Effector memory CD8-positive, alpha-beta T cell (primary cell): ENCODE data around the gene INPP4A.

Experiments used
- ATAC-seq: fragments of 150-1000 bp; cut with Tn5 transposase; replicated peaks from 2 replicates; pipeline ENCODE4 v1.10.0; 2021; ENCODE audit warnings: mild to moderate bottlenecking, moderate library complexity
- DNase-seq, 3 experiments: peaks; one replicate each; pipeline ENCODE4 v3.0.0; 2021
- H3K27ac Mint-ChIP-seq, 2 donors: one replicate each; pipeline ENCODE4 v1.8.0; 2022; ENCODE audit warnings: mild to moderate bottlenecking in 2 of 2, mixed read lengths in 2 of 2, moderate library complexity in 2 of 2
- H3K27me3 Mint-ChIP-seq, 2 donors: one replicate each; pipeline ENCODE4 v1.8.0; 2022; ENCODE audit warnings: mixed read lengths in 2 of 2
- H3K36me3 Mint-ChIP-seq: one replicate; pipeline ENCODE4 v1.8.0; 2022; ENCODE audit warnings: mild to moderate bottlenecking, moderate library complexity, mixed read lengths; ENCODE audit not compliant: insufficient read depth
- H3K4me1 Mint-ChIP-seq, 2 donors: one replicate each; pipeline ENCODE4 v1.8.0; 2022; ENCODE audit warnings: low read depth in 2 of 2, mixed read lengths in 2 of 2
- H3K4me3 Mint-ChIP-seq, 2 donors: one replicate each; pipeline ENCODE4 v1.8.0; 2022; ENCODE audit warnings: mild to moderate bottlenecking in 2 of 2, mixed read lengths in 2 of 2, moderate library complexity in 2 of 2
- H3K9me3 Mint-ChIP-seq, 2 donors: one replicate each; pipeline ENCODE4 v1.8.0; 2022; ENCODE audit warnings: mixed read lengths in 2 of 2

The INPP4A gene

DNA sequence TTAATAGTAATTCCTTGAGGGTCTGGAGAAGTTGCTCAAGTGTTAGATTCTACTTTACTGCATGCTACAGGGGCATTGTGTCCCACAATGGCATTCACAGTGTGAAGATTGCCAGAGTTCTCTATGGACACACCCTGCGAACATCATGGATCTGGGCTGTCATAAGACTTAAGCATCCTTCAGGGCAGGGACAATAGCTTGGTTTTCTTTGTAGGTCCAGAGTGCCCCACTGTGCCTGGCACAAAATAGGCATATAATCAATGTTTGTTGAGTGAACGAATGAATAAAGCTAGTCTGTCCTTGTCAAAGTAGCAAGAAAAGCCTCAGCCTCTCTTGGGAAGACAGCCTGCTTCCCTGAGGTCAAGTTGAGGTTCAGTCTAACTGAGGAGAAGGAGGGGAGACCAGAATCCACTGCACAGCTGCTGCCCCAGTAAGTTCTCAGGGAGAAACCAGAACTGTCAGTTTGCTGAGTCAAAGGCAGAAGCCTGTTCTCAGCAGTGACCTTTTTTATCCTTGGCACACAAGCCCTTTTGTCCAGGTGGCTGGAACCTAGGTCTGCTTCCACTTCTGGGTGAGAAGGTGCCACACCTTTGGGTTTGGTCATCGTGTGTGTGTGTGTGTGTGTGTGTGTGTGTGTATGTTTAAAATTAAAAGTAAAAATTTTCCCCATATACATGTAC, 15.0 kb downstream of the INPP4A start:
- Mint-ChIP-seq H3K36me3 (peaks cover 60% of the 10 kb centered on the region), H3K27me3 (no peaks in the 10 kb centered on the region), H3K27ac (peak overlapping the region; percentile 88 to 97), H3K9me3 (no peaks in the 10 kb centered on the region), H3K4me3 (peak overlapping the region; percentile 78 to 83), H3K4me1 (peaks cover 80 to 81% of the 10 kb centered on the region in 2 donors)
- ATAC-seq: no peak
- no peak for DNase-seq

DNA sequence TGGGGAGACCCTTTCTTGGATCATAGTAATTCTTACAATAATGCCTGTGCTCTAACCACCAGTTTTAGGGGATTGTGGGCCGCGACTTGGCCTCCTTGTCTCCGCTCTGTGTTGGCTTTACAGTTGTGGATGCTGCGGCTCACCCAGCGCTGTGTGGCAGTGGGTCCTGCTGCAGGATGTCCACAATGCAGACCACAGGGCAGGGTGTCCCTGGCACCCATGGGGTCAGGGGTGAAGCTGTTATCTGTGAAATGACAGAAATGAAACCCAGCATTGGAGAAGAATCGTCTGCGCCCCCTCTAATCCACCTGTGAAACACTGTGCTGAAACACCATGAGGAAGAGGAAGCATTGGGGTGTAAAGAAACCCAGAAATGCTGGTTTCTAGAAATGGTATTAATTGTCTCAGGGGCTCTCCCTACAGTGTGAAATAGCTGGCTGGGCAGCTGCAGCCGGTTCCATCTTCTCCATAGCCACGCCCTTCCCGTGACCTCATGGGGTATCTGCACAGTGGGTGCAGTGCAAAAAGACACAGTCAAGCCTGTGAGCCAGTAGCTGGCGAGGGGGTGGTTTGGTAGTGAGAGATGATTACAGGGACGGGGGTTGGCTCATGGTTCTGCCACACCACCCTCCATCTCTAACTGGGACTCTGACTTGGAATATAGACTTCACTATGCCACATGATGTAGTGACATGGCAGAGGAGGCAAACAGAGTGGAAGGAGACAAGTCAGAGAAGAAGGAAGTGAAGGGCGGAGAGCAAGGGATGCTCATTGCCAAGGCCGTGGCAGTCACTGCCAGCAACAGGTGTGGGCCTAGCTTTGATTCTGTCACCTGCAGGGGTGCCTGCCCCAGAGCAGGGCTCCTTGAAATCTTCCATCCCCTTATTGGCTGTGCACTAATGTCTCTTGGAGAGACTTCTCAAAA, 16.2 kb downstream of the INPP4A start:
- H3K27ac Mint-ChIP-seq: peak overlapping the region; percentile 88 to 97
- peak; percentile 67 to 75 (median 75) for DNase-seq
- peak; percentile 56 for ATAC-seq
- H3K36me3 Mint-ChIP-seq: peaks cover 60% of the 10 kb centered on the region
- no peaks in the 10 kb centered on the region for H3K9me3 Mint-ChIP-seq
- H3K4me3 Mint-ChIP-seq: peak overlapping the region; percentile 78 to 83
- H3K4me1 Mint-ChIP-seq: peaks cover 80% of the 10 kb centered on the region in 2 donors
- H3K27me3 Mint-ChIP-seq: no peaks in the 10 kb centered on the region

DNA sequence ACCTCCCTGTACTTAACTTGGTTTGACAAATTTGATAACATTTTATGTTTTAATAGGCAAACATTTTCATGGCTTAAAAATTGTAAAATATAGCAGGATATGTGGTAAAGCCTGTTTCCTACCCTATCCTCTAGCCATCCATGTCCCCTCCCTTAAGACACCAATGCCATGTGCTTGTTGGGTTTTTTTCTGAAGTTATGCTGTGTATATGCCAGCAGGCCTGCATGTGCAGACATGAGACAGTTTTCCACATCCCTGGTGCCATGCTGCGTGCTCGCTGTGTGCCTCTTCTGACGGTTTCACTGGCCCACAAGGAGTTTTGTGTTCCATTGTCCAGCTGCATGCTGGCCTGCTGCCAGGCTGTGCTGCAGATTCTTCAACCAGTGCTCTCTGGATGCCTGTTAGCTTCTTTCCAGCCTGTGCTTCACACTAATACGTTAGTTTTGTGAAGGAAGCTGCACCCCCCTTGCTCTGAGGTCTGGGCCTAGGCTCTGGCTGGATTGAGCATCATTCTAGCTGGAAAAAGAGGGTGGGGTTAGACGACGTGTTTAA, 16.9 kb downstream of the INPP4A start:
- Mint-ChIP-seq H3K4me3 (peak overlapping the region; percentile 78 to 83), H3K27me3 (no peaks in the 10 kb centered on the region), H3K4me1 (peaks cover 82 to 83% of the 10 kb centered on the region in 2 donors), H3K27ac (peak overlapping the region; percentile 88 to 97), H3K36me3 (peaks cover 57% of the 10 kb centered on the region), H3K9me3 (no peaks in the 10 kb centered on the region)
- DNase-seq (no peak), ATAC-seq (no peak)

DNA sequence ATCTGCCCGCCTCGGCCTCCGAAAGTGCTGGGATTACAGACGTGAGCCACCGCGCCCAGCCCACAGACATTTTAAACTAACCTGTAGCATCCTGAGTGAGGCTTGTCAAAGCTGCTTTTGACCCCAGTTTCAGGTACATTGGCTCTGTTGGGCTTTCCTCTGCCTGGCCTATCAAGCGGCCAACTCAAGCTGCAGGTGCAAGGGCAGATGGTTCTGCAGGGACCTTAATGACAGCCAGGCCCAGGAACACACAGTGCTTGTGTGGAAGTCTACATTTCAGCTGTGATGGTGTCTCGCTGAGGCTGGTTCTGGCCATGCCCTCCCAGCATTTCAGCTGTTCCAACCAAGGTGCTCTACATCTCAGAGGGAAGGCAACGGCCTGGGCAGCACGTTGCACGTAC, 18.4 kb downstream of the INPP4A start:
- Mint-ChIP-seq H3K9me3 (no peaks in the 10 kb centered on the region), H3K4me3 (peak overlapping the region; percentile 75 to 83), H3K27me3 (no peaks in the 10 kb centered on the region), H3K27ac (peak overlapping the region; percentile 88 to 96), H3K4me1 (peaks cover 85 to 86% of the 10 kb centered on the region in 2 donors), H3K36me3 (peaks cover 56% of the 10 kb centered on the region)
- ATAC-seq (no peak), DNase-seq (no peak)

DNA sequence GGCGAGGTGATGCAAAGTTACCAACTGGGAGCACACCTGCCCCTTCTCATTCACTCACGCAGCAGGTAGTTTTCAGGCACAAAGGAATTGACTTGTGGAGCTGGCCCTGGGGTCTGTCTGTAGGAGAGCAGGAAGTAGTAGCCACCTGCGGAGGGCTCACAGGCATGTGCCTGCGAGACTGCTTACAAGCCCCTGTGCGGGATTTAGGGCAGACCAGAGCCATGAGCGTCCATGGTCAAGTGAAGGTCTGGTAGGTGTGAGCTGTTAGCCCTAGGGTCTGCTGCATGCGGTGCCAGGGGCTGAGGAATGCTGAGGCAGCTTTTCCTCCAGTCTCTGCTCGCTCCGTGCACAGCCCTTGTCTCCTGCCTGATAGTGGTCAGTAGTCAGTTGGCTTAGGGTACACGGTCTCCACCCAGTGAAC, 18.9 kb downstream of the INPP4A start:
- Mint-ChIP-seq H3K4me1 (peaks cover 84 to 85% of the 10 kb centered on the region in 2 donors), H3K27me3 (no peaks in the 10 kb centered on the region), H3K9me3 (no peaks in the 10 kb centered on the region), H3K36me3 (peaks cover 52% of the 10 kb centered on the region), H3K27ac (peak overlapping the region; percentile 88 to 96), H3K4me3 (peak overlapping the region; percentile 75 to 83)
- DNase-seq: no peak
- ATAC-seq: no peak

DNA sequence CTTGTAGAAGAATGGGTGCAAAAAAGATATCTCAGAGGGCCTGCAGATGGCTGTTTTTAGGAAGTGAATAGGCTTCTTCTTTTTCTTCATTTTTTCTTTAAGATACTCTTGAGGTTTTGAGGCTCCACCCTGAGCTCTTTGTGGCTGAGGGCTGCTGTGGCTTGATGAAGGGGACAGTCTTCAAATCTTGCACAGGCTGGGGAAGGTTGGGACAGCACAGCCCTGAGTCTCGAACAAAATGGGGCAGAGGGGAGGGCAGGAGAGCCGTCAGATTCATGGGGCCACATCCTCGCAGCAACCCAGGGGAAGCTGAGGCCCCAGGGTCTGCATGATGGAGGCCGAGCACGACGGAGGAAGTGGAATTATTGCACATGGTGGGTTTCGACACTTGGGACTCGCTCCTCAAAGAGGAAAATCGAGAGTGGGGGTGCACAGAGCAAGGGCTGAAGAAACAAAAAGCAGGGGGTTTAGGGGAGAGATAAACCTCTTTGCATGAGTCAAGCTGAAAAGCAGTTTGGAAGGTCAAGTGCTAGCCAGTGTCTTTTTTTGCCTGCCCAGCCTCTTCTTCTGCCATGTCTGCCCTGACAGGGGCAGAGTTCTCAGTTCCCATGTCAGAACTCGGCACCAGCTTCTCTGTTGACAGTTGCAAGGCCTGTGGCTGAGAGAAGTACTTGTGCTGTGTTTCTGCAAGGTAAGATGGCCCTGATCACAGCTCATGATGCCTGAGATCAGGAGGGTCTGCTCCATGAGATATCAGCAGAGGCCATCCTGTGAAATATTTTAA, 19.5 kb downstream of the INPP4A start:
- Mint-ChIP-seq H3K4me1 (peaks cover 83 to 84% of the 10 kb centered on the region in 2 donors), H3K27me3 (no peaks in the 10 kb centered on the region), H3K9me3 (no peaks in the 10 kb centered on the region), H3K36me3 (peaks cover 45% of the 10 kb centered on the region), H3K4me3 (peak overlapping the region; percentile 75 to 83), H3K27ac (peak overlapping the region; percentile 88 to 96)
- no peak for DNase-seq
- ATAC-seq: peak; percentile 38

DNA sequence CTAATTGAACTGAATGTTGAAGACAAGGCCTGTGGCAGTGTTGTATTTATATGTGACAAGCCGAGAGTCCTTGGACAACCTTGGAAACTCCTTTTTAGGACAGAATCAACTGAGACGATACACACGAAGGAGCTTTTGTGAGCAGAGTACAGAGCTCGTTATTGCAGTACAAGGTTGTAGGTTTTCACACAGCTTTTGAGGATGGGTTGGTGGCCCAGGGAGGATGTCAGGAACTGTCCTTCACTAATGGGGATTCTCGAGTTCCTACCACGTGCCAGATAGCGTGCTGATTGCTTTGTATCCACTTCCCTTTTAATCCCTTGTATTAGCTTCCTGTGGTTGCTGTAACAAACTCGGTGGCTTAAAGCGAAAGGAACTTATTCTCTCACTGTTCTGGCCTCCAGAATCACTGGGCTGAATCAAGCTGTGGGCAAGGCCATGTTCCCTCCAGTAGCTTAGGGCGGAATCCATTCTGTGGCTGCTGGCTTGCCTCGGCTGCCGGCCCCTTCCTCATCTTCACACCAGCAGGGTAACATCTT, 20.2 kb downstream of the INPP4A start:
- H3K4me3 Mint-ChIP-seq: peak overlapping the region; percentile 75 to 83
- H3K36me3 Mint-ChIP-seq: peaks cover 42% of the 10 kb centered on the region
- no peaks in the 10 kb centered on the region for H3K9me3 Mint-ChIP-seq
- DNase-seq: peak in 1 of 3 experiments; percentile 41
- H3K27me3 Mint-ChIP-seq: no peaks in the 10 kb centered on the region
- peak overlapping the region; percentile 88 to 96 for H3K27ac Mint-ChIP-seq
- H3K4me1 Mint-ChIP-seq: peaks cover 80 to 82% of the 10 kb centered on the region in 2 donors
- peak; percentile 37 for ATAC-seq

DNA sequence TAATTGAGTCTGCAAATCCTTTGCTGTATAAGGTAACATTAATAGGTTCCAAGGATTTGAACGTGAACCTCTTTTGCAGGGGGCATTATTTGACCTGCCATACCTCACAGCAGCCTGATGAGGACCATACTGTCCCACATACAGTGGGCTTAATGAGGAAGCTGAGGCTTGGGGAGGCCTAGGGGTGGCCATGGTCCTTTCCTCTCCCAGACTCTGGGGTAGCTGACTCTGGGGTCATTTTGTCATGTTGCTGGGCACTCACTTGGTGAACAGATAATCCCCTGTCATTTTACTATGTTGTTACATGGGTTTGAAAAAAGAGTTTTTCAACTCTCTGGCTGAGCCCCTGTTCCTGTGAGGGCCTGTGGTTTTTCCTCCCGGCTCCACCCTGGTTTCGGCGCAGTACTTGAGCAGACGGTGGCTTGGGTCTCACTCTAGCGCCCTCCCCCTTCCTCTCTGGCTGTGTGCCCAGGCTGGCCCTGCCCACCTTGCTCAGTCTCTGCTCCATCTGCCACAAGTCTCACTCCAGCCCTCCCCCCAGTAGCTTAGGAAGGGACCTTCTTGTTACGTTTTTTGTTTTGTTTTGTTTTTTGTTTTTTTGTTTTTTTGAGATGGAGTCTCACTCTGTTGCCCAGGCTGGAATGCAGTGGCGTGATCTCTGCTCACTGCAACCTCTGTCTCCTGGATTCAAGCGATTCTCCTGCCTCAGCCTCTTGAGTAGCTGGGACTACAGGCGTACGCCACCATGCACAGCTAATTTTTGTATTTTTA, 21.0 kb downstream of the INPP4A start:
- DNase-seq (peak; percentile 71 to 76 (median 75)), ATAC-seq (peak; percentile 59)
- H3K27ac Mint-ChIP-seq: peak overlapping the region; percentile 88 to 96
- no peaks in the 10 kb centered on the region for H3K27me3 Mint-ChIP-seq
- H3K4me3 Mint-ChIP-seq: peak overlapping the region; percentile 75 to 83
- H3K36me3 Mint-ChIP-seq: peaks cover 40% of the 10 kb centered on the region
- H3K4me1 Mint-ChIP-seq: peaks cover 79 to 81% of the 10 kb centered on the region in 2 donors
- no peaks in the 10 kb centered on the region for H3K9me3 Mint-ChIP-seq

DNA sequence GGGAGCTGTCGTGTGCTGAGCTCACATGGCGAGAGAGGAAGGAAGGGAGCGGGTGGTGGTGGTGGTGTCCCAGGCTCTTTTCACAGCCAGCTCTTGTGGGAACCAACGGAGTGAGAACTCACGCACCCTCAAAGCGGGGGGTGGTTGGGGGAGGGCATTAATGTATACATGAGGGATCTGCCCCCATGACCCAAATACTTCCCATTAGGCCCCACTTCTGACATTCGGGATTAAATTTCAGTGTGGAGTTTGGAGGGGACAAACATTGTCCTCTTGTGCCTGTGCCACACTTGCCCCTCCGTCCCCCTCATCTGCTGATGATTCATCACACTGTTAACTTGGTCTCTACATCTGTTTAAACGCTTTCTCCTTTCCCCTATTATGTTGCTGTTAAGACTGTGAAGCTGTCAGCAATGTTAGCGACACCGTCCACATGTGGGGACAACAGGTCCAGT, 22.5 kb downstream of the INPP4A start:
- H3K27ac Mint-ChIP-seq: peak overlapping the region; percentile 88 to 96
- peak; percentile 23 for ATAC-seq

DNA sequence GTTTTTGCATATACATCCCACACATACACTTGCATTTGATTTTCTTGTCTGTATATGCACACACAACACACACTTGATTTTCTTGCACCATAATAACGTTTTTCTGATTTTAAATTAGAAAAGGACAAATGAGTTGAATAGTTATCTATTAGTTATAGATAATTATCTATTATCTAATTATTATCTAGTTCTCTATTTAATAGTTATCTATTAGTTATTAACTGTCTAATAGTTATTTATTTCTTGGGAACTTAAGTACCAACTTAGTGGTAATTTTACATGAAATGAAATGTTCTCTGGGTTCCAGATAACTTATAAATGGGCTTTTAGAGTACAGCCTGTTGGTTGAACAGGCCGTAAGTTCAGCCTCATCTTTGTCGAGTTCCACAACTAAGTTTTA, 23.0 kb downstream of the INPP4A start:
- no peaks in the 10 kb centered on the region for H3K27me3 Mint-ChIP-seq
- H3K4me1 Mint-ChIP-seq: peaks cover 83 to 88% of the 10 kb centered on the region in 2 donors
- peak overlapping the region; percentile 88 to 96 for H3K27ac Mint-ChIP-seq
- peak overlapping the region; percentile 75 to 83 for H3K4me3 Mint-ChIP-seq
- H3K36me3 Mint-ChIP-seq: peaks cover 29% of the 10 kb centered on the region
- H3K9me3 Mint-ChIP-seq: no peaks in the 10 kb centered on the region
- DNase-seq (no peak), ATAC-seq (no peak)

More for the DNA sequence above, 22.5 kb downstream of the INPP4A start:
- no peaks in the 10 kb centered on the region for H3K9me3 Mint-ChIP-seq
- peaks cover 77 to 83% of the 10 kb centered on the region in 2 donors for H3K4me1 Mint-ChIP-seq
- no peaks in the 10 kb centered on the region for H3K27me3 Mint-ChIP-seq
- peaks cover 28% of the 10 kb centered on the region for H3K36me3 Mint-ChIP-seq
- peak overlapping the region; percentile 75 to 83 for H3K4me3 Mint-ChIP-seq
- DNase-seq: no peak

DNA sequence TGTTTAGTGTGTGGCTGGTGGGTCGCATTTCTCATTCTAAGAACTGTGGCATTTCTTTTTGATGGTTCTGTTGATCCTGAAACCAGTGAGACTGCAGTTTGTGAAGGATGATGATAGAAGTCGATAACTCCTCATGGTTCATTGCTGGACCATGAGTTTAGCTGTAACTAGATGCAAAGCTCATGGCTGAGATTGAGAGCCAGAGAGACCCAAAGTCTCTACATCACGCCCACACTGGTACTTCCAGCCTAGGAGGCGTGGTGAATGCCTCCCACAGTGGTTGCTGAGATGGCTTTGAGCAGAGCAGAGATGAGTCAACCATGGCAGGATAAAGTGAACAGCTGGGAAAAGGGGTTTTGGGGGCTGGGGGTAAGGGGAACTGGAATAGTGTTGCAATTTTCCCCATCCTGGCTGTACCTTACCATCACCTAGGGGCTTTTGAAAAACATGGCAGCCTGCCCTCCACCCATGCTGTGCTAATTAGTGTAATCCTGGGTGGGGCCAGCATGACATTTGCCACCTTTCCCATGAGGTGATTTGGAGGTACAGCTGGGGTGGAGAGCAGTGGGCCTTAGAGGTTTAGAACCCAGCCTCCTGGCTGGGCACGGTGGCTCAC, 24.1 kb downstream of the INPP4A start:
- no peaks in the 10 kb centered on the region for H3K9me3 Mint-ChIP-seq
- DNase-seq (no peak), ATAC-seq (no peak)
- peaks cover 82 to 89% of the 10 kb centered on the region in 2 donors for H3K4me1 Mint-ChIP-seq
- no peaks in the 10 kb centered on the region for H3K27me3 Mint-ChIP-seq
- H3K4me3 Mint-ChIP-seq: peak overlapping the region; percentile 63 to 83
- peaks cover 35% of the 10 kb centered on the region for H3K36me3 Mint-ChIP-seq
- peak overlapping the region; percentile 91 to 96 for H3K27ac Mint-ChIP-seq
